ENCODE data around the gene AAMP. TPM values are rescaled to one million over a fixed set of nuclear protein-coding genes. Genes with fewer than 3 reads are reported as not detected.
"Not testable (repeated sequence)": the region's sequence is repeated elsewhere in the genome, so short reads cannot be mapped to it uniquely, and the experiment has no call there.

Gene AAMP
- total RNA-seq, 1 donor from 2014 or later: 119 TPM

GRCh38 chr2:218312267-218312756 lies 42.4 kb upstream of the AAMP start:
- H3K4me3 ChIP-seq (ENCODE audit: low read depth, low read length): no peak overlapping the region
- no peak for TF ChIP-seq CTCF (conservative IDR thresholded peaks at IDR 0.05; ENCODE audit: low read depth, low read length)
- no peak for DNase-seq (ENCODE audit: low read depth)

- not testable (repeated sequence) for DNase-seq (ENCODE audit: low read depth); H3K4me3 ChIP-seq (ENCODE audit: low read depth, low read length)
Measured at GRCh38 chr2:218311541-218312266, 41.8 kb upstream of the AAMP start.

- no peak for TF ChIP-seq CTCF (conservative IDR thresholded peaks at IDR 0.05; ENCODE audit: low read depth, low read length)
- DNase-seq (ENCODE audit: low read depth): no peak
- no peak overlapping the region for H3K4me3 ChIP-seq (ENCODE audit: low read depth, low read length)
Measured at GRCh38 chr2:218310853-218311540, 41.1 kb upstream of the AAMP start.

- no peak for TF ChIP-seq CTCF (conservative IDR thresholded peaks at IDR 0.05; ENCODE audit: low read depth, low read length)
- no peak for DNase-seq (ENCODE audit: low read depth)
- no peak overlapping the region for H3K4me3 ChIP-seq (ENCODE audit: low read depth, low read length)
Measured at GRCh38 chr2:218307415-218308090, 37.6 kb upstream of the AAMP start.

GRCh38 chr2:218306184-218306920 lies 36.4 kb upstream of the AAMP start:
- no peak for DNase-seq (ENCODE audit: low read depth)
- no peak overlapping the region for H3K4me3 ChIP-seq (ENCODE audit: low read depth, low read length)
- TF ChIP-seq CTCF (conservative IDR thresholded peaks at IDR 0.05; ENCODE audit: low read depth, low read length): no peak

GRCh38 chr2:218305383-218305782 lies 35.4 kb upstream of the AAMP start:
- no peak for TF ChIP-seq CTCF (conservative IDR thresholded peaks at IDR 0.05; ENCODE audit: low read depth, low read length)

More at GRCh38 chr2:218305383-218305782, 35.4 kb upstream of the AAMP start:
- DNase-seq (ENCODE audit: low read depth): no peak
- no peak overlapping the region for H3K4me3 ChIP-seq (ENCODE audit: low read depth, low read length)

Measured in epithelial cell of proximal tubule (primary cell).